HUDEP-2 (cell line): ENCODE results near the gene GPR157.
"Not testable (repeated sequence)": the region's sequence is repeated elsewhere in the genome, so short reads cannot be mapped to it uniquely, and the experiment has no call there.

ENCODE experiments used
- DNase-seq, 76 experiments: peaks; one replicate each; lab custom pipeline; 2025; ENCODE audit not compliant: unreplicated experiment in 76 of 76; lab: John Stamatoyannopoulos, UW

GPR157 gene

GRCh38 chr1:9120312-9120958 is 8.5 kb downstream of the GPR157 start:
- DNase-seq: no peak

GRCh38 chr1:9119745-9120144 is 9.2 kb downstream of the GPR157 start:
- no peak for DNase-seq

- DNase-seq: no peak
Measured at GRCh38 chr1:9118186-9118585, 10.7 kb downstream of the GPR157 start.

- no peak for DNase-seq
Measured at GRCh38 chr1:9115351-9116205, 13.3 kb downstream of the GPR157 start.

- no peak for DNase-seq
Measured at GRCh38 chr1:9112961-9113880, 15.7 kb downstream of the GPR157 start.

- no peak for DNase-seq
Measured at GRCh38 chr1:9111957-9112356, 16.9 kb downstream of the GPR157 start.

GRCh38 chr1:9111357-9111691 is 17.6 kb downstream of the GPR157 start:
- DNase-seq: no peak

- peak in 69 of 76 experiments; percentile 4 to 82 (median 61) for DNase-seq
Measured at GRCh38 chr1:9110669-9111356, 18.1 kb downstream of the GPR157 start.

- DNase-seq: no peak
Measured at GRCh38 chr1:9108056-9108665, 20.7 kb downstream of the GPR157 start.

GRCh38 chr1:9107136-9107535 is 21.8 kb downstream of the GPR157 start:
- no peak for DNase-seq

GRCh38 chr1:9106286-9106685 is 22.6 kb downstream of the GPR157 start:
- DNase-seq: no peak

GRCh38 chr1:9105336-9105867 is 23.5 kb downstream of the GPR157 start:
- DNase-seq: no peak

- peak in 19 of 76 experiments; percentile 3 to 53 (median 20) for DNase-seq
Measured at GRCh38 chr1:9101510-9102146, 27.3 kb downstream of the GPR157 start.

GRCh38 chr1:9100471-9101043 is 28.3 kb downstream of the GPR157 start:
- DNase-seq: no peak

GRCh38 chr1:9099555-9099954 is 29.3 kb downstream of the GPR157 start:
- no peak for DNase-seq

- DNase-seq: peak in 17 of 76 experiments; percentile 6 to 66 (median 17)
Measured at GRCh38 chr1:9097947-9098705, 30.8 kb downstream of the GPR157 start.

- no peak for DNase-seq
Measured at GRCh38 chr1:9095818-9096217, 33.1 kb downstream of the GPR157 start.

- DNase-seq: not testable (repeated sequence)
Measured at GRCh38 chr1:9093996-9094595, 34.8 kb downstream of the GPR157 start.
